ENCODE measurements around the gene IL17REL.

GRCh38 chr22:49999063-49999945 lies 13.3 kb downstream of the IL17REL start:
- TF ChIP-seq CTCF (conservative IDR thresholded peaks at IDR 0.05 in 1 of 2, IDR thresholded peaks at IDR 0.05 in 1 of 2; ENCODE audit: extremely low read depth in 1 of 2, insufficient read depth in 1 of 2, low read depth in 1 of 2, low read length in 2 of 2) (no peak), EZH2 (IDR thresholded peaks at IDR 0.05; ENCODE audit: borderline replicate concordance, low read length) (no peak)
